GM18951 (cell line): Measurements from ENCODE around the gene TCF7.

Experiments used
- POLR2A ChIP-seq: IDR thresholded peaks from 4 replicates; pipeline ENCODE4 v1.6.1; 2011; ENCODE audit warnings: mild to moderate bottlenecking; ENCODE audit not compliant: insufficient read length, insufficient read depth; ENCODE audit errors: extremely low read depth
- in situ Hi-C: fragments of 300-500 bp; cut with MboI; formaldehyde crosslinking; loops from one replicate; pipeline ENCODE4 v1.12.0; 2022; ENCODE audit warnings: low sequenced_read_pairs, mixed read lengths, inconsistent platforms; ENCODE audit not compliant: unreplicated experiment

TCF7 gene

GRCh38 chr5:134098690-134099089 is 15.8 kb upstream of the TCF7 start:
- in situ Hi-C loops = no loop called here
- TF ChIP-seq POLR2A = no peak

DNA sequence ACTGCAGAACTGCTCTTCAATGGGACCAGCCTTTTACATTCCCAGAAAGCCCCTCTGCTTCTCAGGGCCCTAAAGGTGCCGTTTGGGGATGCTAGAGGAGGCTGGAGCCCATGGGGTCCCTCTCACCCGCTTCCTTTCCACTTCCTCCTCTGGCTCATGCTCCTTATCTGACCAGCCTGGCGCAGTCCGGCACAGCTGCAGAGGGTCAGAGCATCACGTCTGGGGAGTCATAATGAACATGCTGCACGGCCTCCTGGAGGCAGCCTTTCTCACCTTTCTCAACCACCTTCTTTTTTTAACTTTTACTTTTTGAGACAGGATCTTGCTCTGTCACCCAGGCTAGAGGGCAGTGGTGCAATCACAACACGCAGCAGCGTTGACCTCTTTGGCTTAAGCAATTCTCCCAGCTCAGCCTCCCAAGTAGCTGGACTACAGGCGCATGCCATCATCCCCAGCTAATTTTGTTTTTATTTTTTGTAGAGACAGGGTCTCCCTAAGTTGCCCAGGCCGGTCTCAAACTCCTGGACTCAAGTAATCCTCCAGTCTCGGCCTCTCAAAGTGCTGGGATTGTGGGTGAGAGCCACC is 15.1 kb upstream of the TCF7 start:
- in situ Hi-C loops = no loop called here
- no peak for TF ChIP-seq POLR2A

- in situ Hi-C loops = no loop called here
- no peak for TF ChIP-seq POLR2A
Measured at GRCh38 chr5:134099939-134100282, 14.6 kb upstream of the TCF7 start.

DNA sequence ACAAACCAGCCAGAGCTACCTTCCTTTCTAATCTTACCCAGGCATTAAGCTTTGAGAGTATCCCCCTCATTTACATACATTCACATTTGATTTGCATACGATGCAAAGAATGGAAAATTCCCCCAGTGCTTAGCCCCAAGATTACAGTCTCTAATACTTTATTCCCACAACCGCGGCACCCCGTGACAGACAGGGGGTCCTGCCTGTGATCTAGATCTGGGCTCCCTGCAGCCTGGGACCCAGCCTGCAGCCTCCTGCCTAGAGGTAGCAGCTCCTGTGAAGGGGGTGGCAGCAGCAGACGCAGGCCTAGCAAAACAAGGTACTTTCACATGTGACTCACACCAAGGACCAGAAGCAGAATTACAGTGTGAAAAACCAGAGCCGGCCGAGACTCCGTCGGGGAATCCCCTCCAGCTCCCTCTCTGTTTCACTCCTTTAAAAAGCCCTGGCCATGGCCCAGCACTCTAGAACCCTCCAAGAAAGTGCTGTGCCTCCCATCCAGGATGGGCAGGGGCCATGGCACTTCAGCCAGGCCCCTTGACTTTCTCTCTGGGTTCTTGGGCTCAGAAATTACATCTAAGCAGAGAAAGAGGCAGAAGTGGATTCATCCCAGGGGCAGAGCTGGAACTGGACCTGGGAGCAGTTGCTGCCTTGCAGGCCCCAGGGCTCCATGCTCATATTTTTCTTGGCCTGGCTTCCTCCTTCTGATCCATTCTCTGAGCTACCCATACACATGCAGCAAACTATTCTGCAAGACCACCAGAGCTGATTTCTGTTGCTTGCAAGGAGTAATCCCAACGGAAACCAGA is 14.0 kb upstream of the TCF7 start:
- in situ Hi-C loops = no loop called here
- peak; percentile 42 for TF ChIP-seq POLR2A

DNA sequence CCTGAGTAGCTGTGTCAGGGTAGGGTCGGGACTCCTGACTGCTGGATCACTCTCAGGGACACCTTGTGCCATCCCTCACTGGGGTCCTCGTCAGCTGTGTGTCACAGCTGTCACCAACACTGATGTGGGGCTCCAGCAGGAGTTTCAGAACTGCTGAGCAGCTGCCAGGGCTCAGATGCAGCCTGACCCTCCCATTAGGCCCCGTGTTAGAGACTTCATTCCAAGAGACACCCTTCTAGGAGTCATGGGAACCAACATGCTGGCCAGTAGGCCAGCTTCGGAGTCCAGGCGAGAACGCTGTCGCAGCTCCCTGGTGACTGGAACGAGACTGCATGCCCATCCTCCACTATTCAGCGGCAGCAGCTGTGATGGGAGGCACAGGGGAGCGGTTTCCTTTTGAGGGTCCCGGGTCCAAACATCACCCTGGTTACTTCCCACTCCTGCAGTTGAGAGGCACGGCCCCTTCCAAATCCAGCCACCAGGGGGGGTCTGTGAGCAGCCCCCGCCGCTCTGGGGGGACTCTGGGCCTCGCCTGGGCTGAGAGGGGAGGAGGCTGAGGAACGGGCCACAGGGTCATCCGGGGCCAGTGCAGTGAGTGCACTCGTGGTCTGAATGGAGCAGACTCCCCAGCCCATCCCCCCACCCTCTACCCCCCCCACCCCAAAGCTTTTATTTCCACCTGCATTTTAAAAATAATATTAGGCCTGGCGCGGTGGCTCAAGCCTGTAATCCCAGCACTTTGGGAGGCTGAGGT is 12.6 kb upstream of the TCF7 start:
- in situ Hi-C loops = no loop called here
- TF ChIP-seq POLR2A = no peak

DNA sequence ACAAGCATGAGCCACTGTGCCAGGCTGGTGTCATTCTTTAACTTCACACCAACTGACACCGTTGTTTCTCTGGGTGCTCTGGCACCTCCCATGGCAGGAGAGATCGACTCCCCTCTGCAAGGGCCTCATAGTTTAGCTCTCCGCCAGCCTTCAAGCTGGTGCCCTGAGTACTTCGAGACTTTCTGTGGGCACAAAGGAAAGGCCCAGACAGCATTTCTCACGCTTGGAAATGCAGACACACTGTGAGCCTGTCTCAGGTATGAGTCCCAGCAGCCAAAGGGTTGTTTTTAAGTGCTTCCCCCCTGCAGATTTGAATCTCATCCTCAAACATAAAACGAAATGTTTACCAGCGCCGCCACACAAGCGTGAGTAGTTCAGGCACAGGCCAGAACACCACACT is 11.1 kb upstream of the TCF7 start:
- in situ Hi-C loops = no loop called here
- no peak for TF ChIP-seq POLR2A

DNA sequence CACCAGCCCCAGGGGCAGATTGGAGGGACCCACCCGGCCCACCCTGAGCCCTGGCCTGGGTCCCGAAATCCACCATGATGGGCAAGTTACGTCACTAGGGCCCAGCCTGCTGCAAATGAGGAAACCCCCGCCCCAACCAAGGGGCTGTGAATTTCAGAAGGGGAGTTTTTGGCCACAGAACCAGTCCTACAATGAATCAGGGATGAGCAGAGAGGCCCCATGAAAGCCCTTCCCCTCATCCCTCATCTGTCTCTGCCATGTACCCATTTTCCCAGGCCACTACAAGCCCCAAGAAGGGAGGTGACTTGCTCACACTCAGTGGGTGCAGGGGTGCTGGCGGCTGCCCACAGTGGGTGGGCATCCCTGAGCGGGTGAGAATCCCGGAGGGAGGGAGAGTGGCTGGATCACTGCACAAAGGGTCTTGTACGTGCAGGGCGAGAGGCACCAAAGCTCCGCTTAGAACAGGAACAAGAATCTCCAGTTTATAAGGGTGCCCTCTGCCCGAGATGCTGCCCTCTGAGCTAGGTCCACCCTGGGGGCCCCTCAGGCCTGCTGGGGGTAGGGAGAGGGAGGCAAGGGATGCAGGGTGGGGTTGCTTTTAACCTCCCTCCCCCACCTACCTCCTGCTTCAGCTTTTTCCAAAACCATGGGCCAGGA is 10.4 kb upstream of the TCF7 start:
- in situ Hi-C loops = no loop called here
- TF ChIP-seq POLR2A = no peak

GRCh38 chr5:134106991-134107701 is 7.3 kb upstream of the TCF7 start:
- no peak for TF ChIP-seq POLR2A
- in situ Hi-C loops = no loop called here

DNA sequence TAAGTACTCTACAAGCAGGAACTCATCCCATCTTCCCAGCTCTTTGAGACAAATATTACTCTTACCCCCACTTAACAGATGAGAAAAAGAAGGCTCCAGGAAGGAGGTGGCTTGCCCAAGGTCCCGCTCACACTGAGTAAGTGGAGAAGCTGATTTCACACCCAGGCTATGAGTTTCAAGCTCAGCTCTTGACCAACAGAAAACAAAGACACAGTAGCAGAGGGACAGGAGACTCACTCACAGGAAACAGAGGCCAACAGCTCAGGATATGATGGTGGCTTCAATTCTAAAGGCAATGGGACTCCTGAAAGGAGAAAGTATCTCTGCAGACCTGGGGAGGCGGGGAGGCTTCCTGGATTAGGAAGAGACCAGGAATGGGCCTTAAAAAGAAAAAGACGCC is 6.7 kb upstream of the TCF7 start:
- no peak for TF ChIP-seq POLR2A
- in situ Hi-C loops = no loop called here

DNA sequence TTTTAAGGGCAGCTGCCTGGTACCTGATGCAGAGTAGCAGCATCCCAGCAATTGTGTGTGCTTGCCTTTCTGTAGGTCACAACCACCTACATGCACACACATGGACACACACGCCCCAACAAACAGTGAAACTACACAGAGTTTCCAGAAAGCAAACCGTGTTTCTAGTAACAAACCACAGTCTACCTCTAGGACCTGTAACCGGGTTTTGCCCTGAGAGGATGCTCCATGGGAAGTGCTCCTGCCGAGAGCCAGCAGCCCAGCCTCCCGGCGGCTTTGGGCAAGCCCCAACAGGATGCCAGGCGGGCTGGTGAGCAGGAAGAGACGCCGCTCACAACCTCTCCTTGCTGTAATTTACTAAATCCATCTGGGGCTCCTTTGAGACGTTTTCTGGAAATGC is 4.1 kb upstream of the TCF7 start:
- TF ChIP-seq POLR2A = no peak
- in situ Hi-C loops = no loop called here

- in situ Hi-C loops = no loop called here
- TF ChIP-seq POLR2A = no peak
Measured at GRCh38 chr5:134111741-134112647, 2.5 kb upstream of the TCF7 start.
